Measurements from ENCODE around the gene BRAT1.

- TF ChIP-seq CTCF (IDR thresholded peaks at IDR 0.05), result no peak
- TF ChIP-seq POLR2A (IDR thresholded peaks at IDR 0.05), result no peak
Measured at GRCh38 chr7:2520761-2521290, 34.5 kb downstream of the BRAT1 start.
